ENCODE results near the gene NEK11.

NEK11 gene

DNA sequence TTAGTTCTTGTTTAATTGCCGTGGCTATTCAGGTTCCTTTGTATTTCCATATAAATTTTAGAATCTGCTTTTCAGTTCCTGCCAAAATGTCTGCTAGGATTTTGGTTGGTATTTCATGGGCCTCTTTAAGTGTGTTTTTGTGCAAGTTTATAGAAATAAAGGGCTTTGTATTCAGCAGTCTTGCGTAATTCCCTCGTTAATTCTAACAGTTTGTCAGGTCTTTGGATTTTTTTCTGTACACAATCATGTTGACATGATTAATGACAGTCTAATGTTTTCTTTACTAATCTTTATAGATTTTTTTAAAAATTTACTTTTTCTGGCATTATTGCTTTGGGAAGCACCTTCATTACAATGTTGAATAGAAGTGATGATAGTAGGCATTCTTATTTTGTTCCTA is 120.9 kb downstream of the NEK11 start:
- no peak for DNase-seq

- DNase-seq: no peak
These were observed 131.8 kb downstream of the NEK11 start for GRCh38 chr3:131158434-131158833.

GRCh38 chr3:131162516-131162915 is 135.8 kb downstream of the NEK11 start:
- no peak for DNase-seq

GRCh38 chr3:131167867-131168266 is 141.2 kb downstream of the NEK11 start:
- DNase-seq: no peak

- no peak for DNase-seq
These were observed 142.7 kb downstream of the NEK11 start for GRCh38 chr3:131169331-131169730.

GRCh38 chr3:131172502-131173200 is 146.0 kb downstream of the NEK11 start:
- DNase-seq: no peak

GRCh38 chr3:131174752-131175151 is 148.1 kb downstream of the NEK11 start:
- DNase-seq: no peak

- DNase-seq: no peak
These were observed 152.2 kb downstream of the NEK11 start for GRCh38 chr3:131178710-131179375.

- no peak for DNase-seq
These were observed 166.0 kb downstream of the NEK11 start for GRCh38 chr3:131192701-131193100.

DNA sequence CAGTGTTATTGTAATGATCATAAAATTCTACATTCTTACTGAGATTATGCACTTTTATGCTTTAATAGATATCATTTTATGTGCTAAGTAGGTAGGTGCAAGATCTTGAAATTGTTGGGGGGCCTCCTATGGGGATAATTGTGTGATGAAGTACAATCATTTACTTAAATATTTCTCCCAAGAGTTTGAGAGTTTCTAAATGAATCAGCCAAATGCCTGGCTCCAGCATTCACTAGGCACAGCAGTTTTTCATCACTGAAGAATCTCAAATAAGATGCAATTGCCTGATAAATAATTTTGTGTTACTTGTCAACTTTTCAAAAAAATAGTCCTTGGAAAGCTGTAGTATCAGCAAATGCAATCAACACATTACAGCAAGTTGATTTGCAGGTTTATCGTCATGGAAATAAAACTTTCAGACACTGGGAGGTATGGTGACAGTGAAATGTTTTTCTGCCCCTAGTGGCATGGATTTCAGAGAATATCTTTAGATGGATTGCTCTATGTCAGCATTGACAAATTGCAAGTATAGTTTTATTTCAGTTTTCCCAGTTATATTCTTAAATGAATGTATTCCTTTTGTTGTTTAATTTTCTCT is 167.1 kb downstream of the NEK11 start:
- DNase-seq: no peak

DNA sequence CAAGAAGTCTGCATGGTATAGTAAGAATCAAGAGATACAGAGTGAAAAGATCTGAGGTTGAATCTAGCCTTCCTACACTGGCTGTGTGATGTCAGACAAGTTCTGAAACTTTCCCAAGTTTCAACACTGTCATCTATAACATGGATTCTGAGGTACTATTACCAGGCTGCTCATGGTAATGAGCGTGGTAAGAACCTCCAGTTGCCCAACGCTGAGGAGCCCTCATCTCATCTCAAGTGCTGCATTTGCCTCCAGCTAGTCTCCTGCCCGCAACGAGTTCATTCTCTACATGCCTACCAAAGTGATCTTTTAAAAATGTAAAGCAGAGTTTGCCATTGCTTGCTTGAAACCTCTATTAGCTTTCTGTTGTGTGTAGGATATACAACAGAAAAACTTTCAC is 168.1 kb downstream of the NEK11 start:
- DNase-seq: no peak

- DNase-seq: no peak
These were observed 174.0 kb downstream of the NEK11 start for GRCh38 chr3:131200636-131201199.

- no peak for DNase-seq
These were observed 189.7 kb downstream of the NEK11 start for GRCh38 chr3:131216330-131216729.

- no peak for DNase-seq
These were observed 190.1 kb downstream of the NEK11 start for GRCh38 chr3:131216801-131217200.

DNA sequence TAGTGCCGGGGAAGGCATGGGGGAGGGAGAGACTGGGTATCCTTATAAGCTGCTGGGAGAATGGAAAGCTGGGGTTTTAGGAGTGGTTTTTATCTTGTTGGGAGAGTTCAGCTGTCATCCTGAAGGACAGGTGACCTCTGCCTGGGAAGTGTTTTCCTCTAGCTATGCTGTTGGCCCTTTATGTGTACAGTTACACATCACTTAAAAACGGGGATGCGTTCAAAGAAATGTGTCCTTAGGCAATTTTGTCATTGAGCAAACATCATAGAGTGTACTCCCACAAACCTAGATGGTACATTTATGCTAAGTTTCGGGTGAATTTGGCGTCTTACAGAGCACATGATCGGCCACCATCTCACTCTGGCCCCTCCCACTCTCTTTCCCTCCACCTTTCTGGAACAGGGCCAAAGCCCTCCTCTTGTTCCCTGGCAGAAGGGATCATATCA is 190.6 kb downstream of the NEK11 start:
- no peak for DNase-seq

GRCh38 chr3:131218196-131218595 is 191.5 kb downstream of the NEK11 start:
- DNase-seq: no peak

DNA sequence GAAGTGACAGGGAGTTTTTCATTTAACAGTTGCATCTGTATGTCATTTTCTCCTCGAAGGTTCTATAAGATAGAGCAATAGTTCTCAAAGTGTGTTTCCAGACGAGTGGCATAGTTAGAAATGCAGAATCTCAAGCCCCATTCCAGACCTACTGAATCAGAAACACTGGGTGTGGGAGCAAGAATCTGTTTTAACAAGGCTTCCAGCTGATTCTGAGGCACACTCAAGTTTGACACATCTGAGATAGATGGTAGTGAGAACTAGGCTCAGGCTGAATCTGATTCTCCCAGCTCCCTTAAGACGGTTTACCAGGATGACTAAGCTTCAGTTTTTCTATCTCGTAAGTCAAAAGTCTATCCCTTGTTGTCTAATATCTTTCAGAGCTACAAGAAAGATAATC is 195.1 kb downstream of the NEK11 start:
- DNase-seq: no peak

- DNase-seq: no peak
These were observed 195.9 kb downstream of the NEK11 start for GRCh38 chr3:131222599-131222998.

GRCh38 chr3:131223373-131224289 is 197.0 kb downstream of the NEK11 start:
- DNase-seq: no peak

GRCh38 chr3:131224886-131225550 is 198.3 kb downstream of the NEK11 start:
- DNase-seq: no peak

GRCh38 chr3:131228522-131228921 is 201.8 kb downstream of the NEK11 start:
- DNase-seq: no peak

- no peak for DNase-seq
These were observed 205.2 kb downstream of the NEK11 start for GRCh38 chr3:131231710-131232389.

Measured in NCI-H2107 (cell line).